ENCODE measurements around the gene ALX3.

ALX3 gene

GRCh38 chr1:110070671-110071242, at the start of gene ALX3:
Gene ALX3 (minus strand): TSS chr1:110070672. CDS start chr1:110070612, 60 bp downstream.
- H3K4me3 ChIP-seq (ENCODE audit: low read depth, low read length) = no peak within 1 kb of the TSS
- no peak for TF ChIP-seq CTCF (IDR thresholded peaks at IDR 0.05; ENCODE audit: low read depth, low read length)
- TF ChIP-seq MYC (IDR thresholded peaks at IDR 0.05; ENCODE audit: low read depth, low read length) = no peak
- TF ChIP-seq POLR2A (IDR thresholded peaks at IDR 0.05; ENCODE audit: extremely low read depth, insufficient read length) = no peak
- DNase-seq (ENCODE audit: low read depth) = no peak

DNA sequence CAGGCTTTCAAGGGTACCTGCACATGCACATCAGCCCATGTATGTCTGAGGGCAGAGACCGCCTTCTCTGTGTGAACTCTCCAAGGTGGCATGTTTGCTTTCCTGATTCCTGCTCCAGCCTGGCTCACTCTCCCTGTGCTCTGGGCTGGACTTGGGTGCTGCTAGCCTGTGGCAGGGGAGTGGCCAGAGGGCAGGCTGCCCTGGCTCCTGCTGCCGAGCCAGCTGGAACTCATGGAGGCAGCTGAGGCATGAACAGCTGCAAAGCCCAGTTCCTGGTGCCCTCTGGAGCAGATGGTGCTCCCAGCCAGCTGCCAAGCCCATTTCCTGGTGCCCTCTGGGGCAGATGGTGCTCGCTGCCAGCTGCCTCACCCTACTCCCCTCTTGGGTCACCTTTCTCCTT, 49.4 kb upstream of the ALX3 start:
- no peak overlapping the region for H3K4me3 ChIP-seq (ENCODE audit: low read depth, low read length)
- TF ChIP-seq POLR2A (IDR thresholded peaks at IDR 0.05; ENCODE audit: extremely low read depth, insufficient read length) (no peak), CTCF (IDR thresholded peaks at IDR 0.05; ENCODE audit: low read depth, low read length) (no peak), MYC (IDR thresholded peaks at IDR 0.05; ENCODE audit: low read depth, low read length) (no peak)
- TF ChIP-seq, protein P1, sequence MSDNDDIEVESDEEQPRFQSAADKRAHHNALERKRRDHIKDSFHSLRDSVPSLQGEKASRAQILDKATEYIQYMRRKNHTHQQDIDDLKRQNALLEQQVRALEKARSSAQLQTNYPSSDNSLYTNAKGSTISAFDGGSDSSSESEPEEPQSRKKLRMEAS (IDR thresholded peaks at IDR 0.05; ENCODE audit: low read depth, low read length) = no peak
- DNase-seq (ENCODE audit: low read depth) = no peak

- DNase-seq (ENCODE audit: low read depth) = no peak
- no peak for TF ChIP-seq CTCF (IDR thresholded peaks at IDR 0.05; ENCODE audit: low read depth, low read length)
- TF ChIP-seq POLR2A (IDR thresholded peaks at IDR 0.05; ENCODE audit: extremely low read depth, insufficient read length) = no peak
- TF ChIP-seq, protein P1 (IDR thresholded peaks at IDR 0.05; ENCODE audit: low read depth, low read length) = no peak
- TF ChIP-seq MYC (IDR thresholded peaks at IDR 0.05; ENCODE audit: low read depth, low read length) = no peak
Observed at GRCh38 chr1:110118636-110119396, 48.3 kb upstream of the ALX3 start.

GRCh38 chr1:110114784-110115183, 44.3 kb upstream of the ALX3 start:
- no peak for DNase-seq (ENCODE audit: low read depth)
- TF ChIP-seq MYC (IDR thresholded peaks at IDR 0.05; ENCODE audit: low read depth, low read length) = no peak
- TF ChIP-seq, protein P1 (IDR thresholded peaks at IDR 0.05; ENCODE audit: low read depth, low read length) = no peak
- no peak for TF ChIP-seq CTCF (IDR thresholded peaks at IDR 0.05; ENCODE audit: low read depth, low read length)
- TF ChIP-seq POLR2A (IDR thresholded peaks at IDR 0.05; ENCODE audit: extremely low read depth, insufficient read length) = no peak
- H3K4me3 ChIP-seq (ENCODE audit: low read depth, low read length) = no peak overlapping the region

More at GRCh38 chr1:110118636-110119396, 48.3 kb upstream of the ALX3 start:
- H3K4me3 ChIP-seq (ENCODE audit: low read depth, low read length) = no peak overlapping the region

DNA sequence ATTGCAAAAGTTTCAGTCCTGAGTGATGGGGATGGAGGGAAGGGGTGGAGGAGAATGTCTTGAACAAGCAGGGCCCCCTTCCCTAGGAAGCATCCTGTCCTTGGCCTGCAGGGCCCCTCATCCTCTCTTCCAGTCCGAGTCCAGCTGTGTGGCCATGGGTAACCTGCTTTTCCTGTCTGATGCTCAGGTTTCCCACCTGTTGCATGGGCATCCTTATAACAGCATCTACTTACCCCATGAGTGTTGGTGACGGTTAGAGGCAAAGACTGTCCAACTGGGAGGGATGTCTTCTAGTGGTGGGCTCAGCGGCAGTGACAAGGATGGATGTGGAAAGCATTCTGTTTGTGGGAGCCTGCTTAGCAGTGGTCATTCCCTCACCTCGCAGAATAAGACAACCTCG, 43.7 kb upstream of the ALX3 start:
- H3K4me3 ChIP-seq (ENCODE audit: low read depth, low read length) = no peak overlapping the region
- TF ChIP-seq POLR2A (IDR thresholded peaks at IDR 0.05; ENCODE audit: extremely low read depth, insufficient read length) (no peak), CTCF (IDR thresholded peaks at IDR 0.05; ENCODE audit: low read depth, low read length) (no peak), MYC (IDR thresholded peaks at IDR 0.05; ENCODE audit: low read depth, low read length) (no peak)
- TF ChIP-seq, protein P1 (IDR thresholded peaks at IDR 0.05; ENCODE audit: low read depth, low read length) = no peak
- DNase-seq (ENCODE audit: low read depth) = no peak
